Sigmoid colon (tissue), 7 donors: Measurements from ENCODE around the gene C1orf198. TPM values are rescaled to one million over a fixed set of nuclear protein-coding genes. Genes with fewer than 3 reads are reported as not detected.

Experiments
- DNase-seq: peaks from one replicate; pipeline ENCODE4 v3.0.0-alpha.2; 2019
- H3K27ac ChIP-seq, 4 donors: fragments of 200-600 bp; sonication (generic); one replicate each; pipeline ENCODE4 v1.5.1; 2016 to 2019; ENCODE audit warnings: mild to moderate bottlenecking in 1 of 4
- H3K27me3 ChIP-seq, 3 donors: fragments of 200-600 bp; sonication (generic); one replicate each; pipeline ENCODE4 v1.5.1; 2019; ENCODE audit warnings: mild to moderate bottlenecking in 1 of 3
- H3K36me3 ChIP-seq, 4 donors: fragments of 200-600 bp; sonication (generic); one replicate each; pipeline ENCODE4 v1.5.1; 2016 to 2019
- H3K4me1 ChIP-seq, 4 donors: fragments of 200-600 bp; sonication (generic); one replicate each; pipeline ENCODE4 v1.5.1; 2017 to 2019
- H3K4me3 ChIP-seq, 4 donors: fragments of 200-600 bp; sonication (generic); one replicate each; pipeline ENCODE4 v1.5.1; 2017 to 2019; ENCODE audit warnings: mild to moderate bottlenecking in 2 of 4, moderate library complexity in 1 of 4
- H3K9me3 ChIP-seq, 4 donors: fragments of 200-600 bp in 3 of 4; sonication (generic) in 3 of 4; one replicate each; pipeline versions ENCODE4 v1.5.1 to v1.6.1; 2013 to 2019
- EP300 ChIP-seq, 4 donors: sonication (generic); formaldehyde crosslinking; IDR thresholded peaks; one replicate each; pipeline ENCODE4 v1.6.1; 2017; ENCODE audit warnings: antibody characterized with exemption in 4 of 4
- POLR2A ChIP-seq, 2 donors: fragments of 450-650 bp; IDR thresholded peaks; one replicate each; pipeline ENCODE4 v1.6.1; 2016; ENCODE audit warnings: antibody characterized with exemption in 2 of 2, mild to moderate bottlenecking in 2 of 2, moderate library complexity in 2 of 2
- POLR2AphosphoS5 ChIP-seq, 4 donors: sonication (generic); formaldehyde crosslinking; IDR thresholded peaks; one replicate each; pipeline ENCODE4 v1.6.1; 2017; ENCODE audit warnings: antibody characterized with exemption in 4 of 4
- WGBS, 2 donors: extraction: QIAGEN DNeasy Blood & Tissue Kit; methylation state at CpG; one replicate each; pipeline ENCODE4 v1.1.7; 2013; 5-methylcytosine and 5-hydroxymethylcytosine counted together
- intact Hi-C: fragments of 100-400 bp; cut with DNase I; formaldehyde crosslinking; loops from one replicate; pipeline ENCODE4 v1.15.1; 2023
- polyA plus RNA-seq, 3 donors: library from polyadenylated mRNA; stranded (reverse); fragments of 200-250 nt; gene quantifications; one replicate each; pipeline ENCODE4 v1.2.3, GENCODE V29; 2013
- total RNA-seq, 4 donors: library from RNA; depleted of rRNA; stranded (reverse); fragments of >200 nt; gene quantifications; one replicate each; pipeline ENCODE4 v1.1.0, GENCODE V29; 2016
- TF ChIP-seq, protein P1 (sequence below), 4 experiments: fragments of 450-650 bp in 3 of 4; fragments of 200-600 bp in 1 of 4; IDR thresholded peaks; one replicate each; pipeline ENCODE4 v1.5.1; 2016 to 2019; ENCODE audit warnings: antibody characterized with exemption in 4 of 4, mild to moderate bottlenecking in 3 of 4, moderate library complexity in 2 of 4
- donor health status: healthy with polysubstance abuse.
- donor health status: Bipolar disorder and iron deficiency.
- donor health status: healthy.

C1orf198 gene
- total and polyA plus RNA-seq, 7 donors = 4.9 to 63.5 (median 42.1) TPM

DNA sequence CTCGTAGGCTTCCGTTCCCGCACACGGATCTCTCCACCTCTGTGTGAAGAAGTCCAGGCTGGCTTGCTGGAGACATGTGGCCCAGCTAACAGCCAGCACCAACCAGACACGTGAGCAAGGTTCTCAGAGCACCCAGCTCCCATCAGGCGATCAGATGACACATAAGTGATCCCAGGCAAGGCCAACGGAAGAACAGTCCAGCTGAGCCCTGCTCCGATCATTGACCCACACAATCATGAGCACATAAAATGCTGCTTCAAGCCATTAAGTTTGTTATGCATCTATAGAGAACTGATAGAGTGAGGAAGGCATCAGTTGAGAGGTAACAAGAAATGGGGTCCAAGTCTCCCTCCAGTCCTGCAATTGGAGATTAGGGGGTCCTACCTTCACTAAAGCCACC is 15.4 kb downstream of the C1orf198 start:
- Histone ChIP-seq H3K27me3 (no peaks in the 10 kb centered on the region), H3K36me3 (peaks cover 0 to 27% (median 9%) of the 10 kb centered on the region in 4 donors), H3K4me1 (peaks cover 0 to 68% (median 60%) of the 10 kb centered on the region in 4 donors), H3K9me3 (peaks cover 0 to 2% (median 0%) of the 10 kb centered on the region in 4 donors), H3K27ac (no peak overlapping the region), H3K4me3 (no peak overlapping the region)
- WGBS, 2 donors = 88 to 98% methylated on average over 8 of the region's 8 CpGs
- DNase-seq = no peak
- TF ChIP-seq POLR2AphosphoS5 (IDR thresholded peaks at IDR 0.05) = no peak
- no peak for TF ChIP-seq POLR2A (IDR thresholded peaks at IDR 0.05)
- TF ChIP-seq EP300 (IDR thresholded peaks at IDR 0.05) = no peak
- TF ChIP-seq, protein P1, sequence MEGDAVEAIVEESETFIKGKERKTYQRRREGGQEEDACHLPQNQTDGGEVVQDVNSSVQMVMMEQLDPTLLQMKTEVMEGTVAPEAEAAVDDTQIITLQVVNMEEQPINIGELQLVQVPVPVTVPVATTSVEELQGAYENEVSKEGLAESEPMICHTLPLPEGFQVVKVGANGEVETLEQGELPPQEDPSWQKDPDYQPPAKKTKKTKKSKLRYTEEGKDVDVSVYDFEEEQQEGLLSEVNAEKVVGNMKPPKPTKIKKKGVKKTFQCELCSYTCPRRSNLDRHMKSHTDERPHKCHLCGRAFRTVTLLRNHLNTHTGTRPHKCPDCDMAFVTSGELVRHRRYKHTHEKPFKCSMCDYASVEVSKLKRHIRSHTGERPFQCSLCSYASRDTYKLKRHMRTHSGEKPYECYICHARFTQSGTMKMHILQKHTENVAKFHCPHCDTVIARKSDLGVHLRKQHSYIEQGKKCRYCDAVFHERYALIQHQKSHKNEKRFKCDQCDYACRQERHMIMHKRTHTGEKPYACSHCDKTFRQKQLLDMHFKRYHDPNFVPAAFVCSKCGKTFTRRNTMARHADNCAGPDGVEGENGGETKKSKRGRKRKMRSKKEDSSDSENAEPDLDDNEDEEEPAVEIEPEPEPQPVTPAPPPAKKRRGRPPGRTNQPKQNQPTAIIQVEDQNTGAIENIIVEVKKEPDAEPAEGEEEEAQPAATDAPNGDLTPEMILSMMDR (IDR thresholded peaks at IDR 0.05) = no peak
- intact Hi-C loops = no loop called here

DNA sequence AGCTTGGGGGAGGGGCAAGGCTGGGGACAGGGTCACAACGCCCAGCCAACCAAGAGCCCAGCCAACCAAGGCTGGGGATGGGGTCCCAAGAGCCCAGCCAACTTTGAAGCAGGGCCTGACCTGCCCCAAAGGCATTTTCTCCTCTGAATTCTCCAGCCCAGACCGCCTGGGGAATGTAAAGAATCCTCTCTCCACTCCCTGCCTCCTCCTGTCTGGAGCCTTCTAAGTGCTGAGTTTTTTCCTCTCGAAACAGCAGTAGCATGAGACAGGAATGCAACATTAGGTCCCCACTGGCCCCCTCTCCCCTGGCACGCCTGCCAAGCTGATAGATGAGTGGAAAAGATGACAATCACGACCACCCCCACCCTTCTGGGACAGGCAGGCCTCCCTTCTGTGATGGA is 17.0 kb downstream of the C1orf198 start:
- 76 to 90% methylated on average over 5 of the region's 5 CpGs for WGBS, 2 donors
- intact Hi-C loops = no loop called here
- H3K27me3 ChIP-seq = no peaks in the 10 kb centered on the region
- DNase-seq = no peak
- peaks cover 0 to 52% (median 44%) of the 10 kb centered on the region in 4 donors for H3K4me1 ChIP-seq
- peaks cover 0 to 2% (median 0%) of the 10 kb centered on the region in 4 donors for H3K9me3 ChIP-seq
- no peak for TF ChIP-seq EP300 (IDR thresholded peaks at IDR 0.05)
- TF ChIP-seq, protein P1 (IDR thresholded peaks at IDR 0.05) = no peak
- no peak for TF ChIP-seq POLR2A (IDR thresholded peaks at IDR 0.05)
- TF ChIP-seq POLR2AphosphoS5 (IDR thresholded peaks at IDR 0.05) = no peak
- peaks cover 0 to 27% (median 9%) of the 10 kb centered on the region in 4 donors for H3K36me3 ChIP-seq
- H3K4me3 ChIP-seq = no peak overlapping the region
- H3K27ac ChIP-seq = peak overlapping the region; percentile 33 to 84 (median 66)

DNA sequence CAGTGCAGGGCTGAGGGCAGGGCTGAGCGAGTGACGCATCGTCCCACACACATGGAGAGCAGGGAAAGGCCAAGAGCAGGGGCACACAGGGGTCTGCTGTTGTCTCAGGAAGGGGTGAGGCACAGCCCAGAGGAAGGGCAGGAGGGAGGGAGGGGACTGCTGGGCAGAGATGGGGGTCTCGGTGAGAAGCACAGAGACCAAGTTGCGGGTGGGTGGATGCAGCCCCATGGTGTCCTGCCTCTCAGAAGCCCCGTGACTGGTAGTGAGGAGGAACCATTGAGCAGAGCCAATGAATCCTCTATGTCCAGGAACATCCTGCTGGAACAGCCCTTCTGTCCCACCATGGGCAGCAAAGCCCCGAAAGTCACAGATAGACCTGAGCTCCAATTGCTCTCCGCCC is 17.8 kb downstream of the C1orf198 start:
- DNase-seq = no peak
- TF ChIP-seq POLR2AphosphoS5 (IDR thresholded peaks at IDR 0.05) = no peak
- no peak for TF ChIP-seq POLR2A (IDR thresholded peaks at IDR 0.05)
- TF ChIP-seq, protein P1 (IDR thresholded peaks at IDR 0.05) = no peak
- no peak for TF ChIP-seq EP300 (IDR thresholded peaks at IDR 0.05)
- peaks cover 0 to 27% (median 9%) of the 10 kb centered on the region in 4 donors for H3K36me3 ChIP-seq
- peaks cover 0 to 2% (median 0%) of the 10 kb centered on the region in 4 donors for H3K9me3 ChIP-seq
- H3K4me1 ChIP-seq = peaks cover 0 to 46% (median 37%) of the 10 kb centered on the region in 4 donors
- H3K27me3 ChIP-seq = no peaks in the 10 kb centered on the region
- intact Hi-C loops = no loop called here
- no peak overlapping the region for H3K4me3 ChIP-seq
- H3K27ac ChIP-seq = peak overlapping the region; percentile 54 to 84 (median 69)
- 83 to 97% methylated on average over 8 of the region's 8 CpGs for WGBS, 2 donors

DNA sequence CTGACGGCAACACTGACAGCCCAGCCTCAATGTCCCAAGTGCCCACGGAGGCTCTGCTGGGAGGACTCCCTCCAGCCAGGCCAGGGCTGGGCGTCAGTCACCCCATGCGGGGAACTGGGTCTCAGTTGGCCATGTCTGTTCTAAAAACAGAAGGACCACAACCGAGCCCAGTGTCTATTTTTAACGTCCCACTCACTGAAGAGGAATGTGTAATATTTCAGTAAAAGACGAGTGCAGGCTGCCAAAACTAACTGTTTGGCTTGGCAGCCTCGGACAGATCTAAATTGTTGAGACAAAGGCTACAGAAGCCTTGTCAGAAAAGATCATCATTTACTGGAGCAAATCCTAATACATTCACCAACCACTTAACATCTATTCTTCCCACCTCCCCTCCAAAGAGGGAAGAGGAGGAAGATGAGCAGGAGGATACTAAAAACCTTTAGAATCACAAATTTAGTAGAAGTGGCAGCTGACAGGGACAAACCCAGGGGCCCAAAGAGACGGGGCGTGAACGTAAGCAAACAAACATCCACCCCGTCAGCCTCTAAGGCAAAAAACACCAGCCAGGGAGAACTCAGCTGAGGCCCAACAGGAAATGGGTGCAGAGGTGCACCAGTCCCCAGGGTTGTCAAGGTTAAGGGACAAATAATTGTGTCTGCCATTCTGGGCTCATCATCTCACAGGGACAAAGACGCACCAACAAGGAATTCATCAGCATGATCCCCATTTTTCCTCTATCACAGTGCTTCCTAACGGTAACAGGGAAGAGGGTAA is 18.7 kb downstream of the C1orf198 start:
- intact Hi-C loops = no loop called here
- peaks cover 0 to 48% (median 36%) of the 10 kb centered on the region in 4 donors for H3K4me1 ChIP-seq
- WGBS, 2 donors = 49 to 64% methylated on average over 14 of the region's 14 CpGs

More for the DNA sequence above, 18.7 kb downstream of the C1orf198 start:
- peaks cover 0 to 20% (median 8%) of the 10 kb centered on the region in 4 donors for H3K36me3 ChIP-seq
- H3K27ac ChIP-seq = peak overlapping the region; percentile 54 to 84 (median 69)
- peaks cover 0 to 2% (median 0%) of the 10 kb centered on the region in 4 donors for H3K9me3 ChIP-seq
- no peaks in the 10 kb centered on the region for H3K27me3 ChIP-seq
- no peak overlapping the region for H3K4me3 ChIP-seq
- peak; percentile 84 for DNase-seq
- peak in 2 of 4 donors; percentile 25 to 45 for TF ChIP-seq EP300 (IDR thresholded peaks at IDR 0.05)
- TF ChIP-seq POLR2AphosphoS5 (IDR thresholded peaks at IDR 0.05) = peak in 3 of 4 donors; percentile 53 to 62 (median 56)
- TF ChIP-seq, protein P1 (IDR thresholded peaks at IDR 0.05) = no peak
- no peak for TF ChIP-seq POLR2A (IDR thresholded peaks at IDR 0.05)
